Sigmoid colon (tissue), 4 donors: ENCODE data around the gene DNAI1.

ENCODE experiments used
- CTCF ChIP-seq, 4 experiments: fragments of 450-650 bp in 3 of 4; fragments of 200-600 bp in 1 of 4; IDR thresholded peaks; one replicate each; pipeline ENCODE4 v1.5.1; 2016 to 2019; ENCODE audit warnings: antibody characterized with exemption in 4 of 4, mild to moderate bottlenecking in 3 of 4, moderate library complexity in 2 of 4
- EP300 ChIP-seq, 4 donors: sonication (generic); formaldehyde crosslinking; IDR thresholded peaks; one replicate each; pipeline ENCODE4 v1.6.1; 2017; ENCODE audit warnings: antibody characterized with exemption in 4 of 4
- POLR2A ChIP-seq, 2 donors: fragments of 450-650 bp; IDR thresholded peaks; one replicate each; pipeline ENCODE4 v1.6.1; 2016; ENCODE audit warnings: antibody characterized with exemption in 2 of 2, mild to moderate bottlenecking in 2 of 2, moderate library complexity in 2 of 2

GRCh38 chr9:34457266-34458012 is 1.2 kb upstream of the DNAI1 start:
- TF ChIP-seq CTCF (IDR thresholded peaks at IDR 0.05) (no peak), POLR2A (IDR thresholded peaks at IDR 0.05) (no peak), EP300 (IDR thresholded peaks at IDR 0.05) (no peak)
